K562 (cell line): ENCODE measurements around the gene ZNF571. TPM values are rescaled to one million over a fixed set of nuclear protein-coding genes. Genes with fewer than 3 reads are reported as not detected.
A peak's percentile ranks its signal among the peaks of the same experiment; 100 is the strongest.

ENCODE experiments used
- BHLHE40 ChIP-seq: IDR thresholded peaks from 2 replicates; pipeline ENCODE4 v1.6.1; 2011; ENCODE audit warnings: low read length, improper control_type of control experiment
- DIDO1 ChIP-seq: fragments of 450-650 bp; IDR thresholded peaks from 2 replicates; pipeline ENCODE4 v1.6.1; 2016; ENCODE audit warnings: low read depth, missing biosample characterization, missing genetic modification characterization
- GATA2 ChIP-seq: sonication (generic); formaldehyde crosslinking; IDR thresholded peaks from 2 replicates; pipeline ENCODE4 v1.4.0; 2020; ENCODE audit warnings: mild to moderate bottlenecking, missing genetic modification reagents
- MECOM ChIP-seq: fragments of 250-450 bp; sonication (Bioruptor Pico); IDR thresholded peaks from 2 replicates; pipeline ENCODE4 v1.8.0; 2022; ENCODE audit warnings: inconsistent platforms
- NR1H2 ChIP-seq: sonication (generic); formaldehyde crosslinking; IDR thresholded peaks from 2 replicates; pipeline ENCODE4 v1.4.0; 2020; ENCODE audit warnings: mild to moderate bottlenecking, missing genetic modification reagents
- PTTG1 ChIP-seq: fragments of 450-650 bp; IDR thresholded peaks from 2 replicates; pipeline ENCODE4 v1.6.1; 2016; ENCODE audit warnings: low read depth, mild to moderate bottlenecking, missing genetic modification characterization, missing compliant biosample characterization
- RAD21 ChIP-seq, 2 experiments: fragments of 250-450 bp in 1 of 2; fragments of 450-650 bp in 1 of 2; sonication (Bioruptor Pico) in 1 of 2; formaldehyde crosslinking in 1 of 2; IDR thresholded peaks in 1 of 2; conservative IDR thresholded peaks in 1 of 2; 2 replicates each; pipeline versions ENCODE4 v1.4.0 to v1.8.0; 2020 to 2022; ENCODE audit warnings: mild to moderate bottlenecking in 2 of 2, moderate library complexity in 1 of 2
- SMAD4 ChIP-seq: fragments of 250-450 bp; sonication (Bioruptor Pico); conservative IDR thresholded peaks from 2 replicates; pipeline ENCODE4 v1.8.0; 2021; ENCODE audit warnings: inconsistent platforms, mild to moderate bottlenecking, moderate library complexity
- SNIP1 ChIP-seq: fragments of 450-650 bp; IDR thresholded peaks from 2 replicates; pipeline ENCODE4 v1.7.1; 2017; ENCODE audit warnings: low read depth, mild to moderate bottlenecking
- TOE1 ChIP-seq, 2 experiments: fragments of 450-650 bp in 1 of 2; sonication (generic) in 1 of 2; formaldehyde crosslinking in 1 of 2; IDR thresholded peaks; 2 replicates each; pipeline versions ENCODE4 v1.7.1 to v1.8.0; 2016 to 2022; ENCODE audit warnings: borderline replicate concordance in 2 of 2, mild to moderate bottlenecking in 2 of 2, antibody characterized with exemption in 1 of 2, inconsistent platforms in 1 of 2, low read depth in 1 of 2, missing genetic modification reagents in 1 of 2, moderate library complexity in 1 of 2
- ZFP30 ChIP-seq: fragments of 250-450 bp; sonication (Bioruptor Pico); IDR thresholded peaks from 2 replicates; pipeline ENCODE4 v1.8.0; 2022; ENCODE audit warnings: moderate library complexity, mild to moderate bottlenecking, inconsistent platforms, borderline replicate concordance
- ZNF316 ChIP-seq: fragments of 450-650 bp; IDR thresholded peaks from 2 replicates; pipeline ENCODE4 v1.6.1; 2016
- ZNF77 ChIP-seq: fragments of 250-450 bp; sonication (Bioruptor Pico); IDR thresholded peaks from 2 replicates; pipeline ENCODE4 v1.5.0; 2020
- polyA plus RNA-seq, 8 experiments: library from polyadenylated mRNA; depleted of rRNA in 4 of 8; stranded (reverse) in 5 of 8; unstranded in 3 of 8; fragments of >200 nt; fragmentation: Nextera tagmentation in 2 of 8; fragmentation: Illumina TruSeq in 1 of 8; extraction: Ambion mirVana in 2 of 8; extraction: Trizol in 1 of 8; gene quantifications; 2 replicates each; pipeline versions ENCODE4 v1.2.1 to v1.2.3, GENCODE V29; 2011 to 2014; ENCODE audit warnings: inconsistent platforms in 1 of 8, missing spikeins in 1 of 8
- total RNA-seq, 7 experiments: library from RNA; depleted of rRNA in 6 of 7; stranded (reverse); fragments of >200 nt in 6 of 7; fragmentation: Illumina TruSeq in 2 of 7; extraction: Trizol in 2 of 7; gene quantifications; 2 replicates each; pipeline versions ENCODE4 v1.2.1 to v1.2.3, GENCODE V29; 2011 to 2021; ENCODE audit warnings: low replicate concordance in 1 of 7
- TF ChIP-seq, protein P1 (sequence below): fragments of 450-650 bp; IDR thresholded peaks from 2 replicates; pipeline ENCODE4 v1.6.1; 2017; ENCODE audit warnings: antibody characterized with exemption, mild to moderate bottlenecking
- TF ChIP-seq, protein P2 (sequence below): fragments of 450-650 bp; IDR thresholded peaks from 2 replicates; pipeline ENCODE4 v1.6.1; 2016; ENCODE audit warnings: borderline replicate concordance
- TF ChIP-seq, protein P3 (sequence below): fragments of 450-650 bp; conservative IDR thresholded peaks from 2 replicates; pipeline ENCODE4 v1.6.1; 2016; ENCODE audit warnings: missing genetic modification characterization, low read depth, mild to moderate bottlenecking, missing compliant biosample characterization, moderate library complexity
- TF ChIP-seq, protein P4 (sequence below): fragments of 250-450 bp; sonication (Bioruptor Pico); IDR thresholded peaks from 2 replicates; pipeline ENCODE4 v1.8.0; 2022; ENCODE audit warnings: moderate library complexity, mild to moderate bottlenecking, inconsistent platforms
- TF ChIP-seq, protein P5 (sequence below): sonication (generic); formaldehyde crosslinking; IDR thresholded peaks from 2 replicates; pipeline ENCODE4 v1.5.0; 2020; ENCODE audit warnings: missing genetic modification reagents

ZNF571 gene
- total and polyA plus RNA-seq, 9 of the 15 experiments (the other 6 are each of a cell fraction or from before 2014, with no cell fraction given), result 0.82 to 3.9 (median 2.0) TPM

DNA sequence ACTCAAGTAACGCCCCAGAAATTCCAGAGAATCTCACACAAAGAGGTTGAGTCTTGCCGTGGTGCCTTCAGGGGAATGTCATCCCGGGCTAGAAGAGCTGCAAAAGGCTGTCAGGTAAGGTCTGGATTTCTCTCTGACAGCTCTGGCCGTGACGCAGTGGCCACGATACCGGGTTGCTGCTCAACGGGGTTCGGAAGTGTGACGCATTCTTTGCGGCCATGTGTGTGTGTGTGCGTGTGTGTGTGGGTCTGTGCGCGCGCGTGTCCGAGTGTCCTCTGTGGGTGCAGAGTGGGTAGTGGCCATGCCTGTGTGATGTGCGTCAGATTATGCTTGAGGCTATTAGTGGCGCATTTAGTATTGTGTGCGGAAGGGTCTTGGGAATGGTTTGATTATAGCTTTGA lies 390 bp upstream of the ZNF571 start (continued):
- TF ChIP-seq, protein P1, sequence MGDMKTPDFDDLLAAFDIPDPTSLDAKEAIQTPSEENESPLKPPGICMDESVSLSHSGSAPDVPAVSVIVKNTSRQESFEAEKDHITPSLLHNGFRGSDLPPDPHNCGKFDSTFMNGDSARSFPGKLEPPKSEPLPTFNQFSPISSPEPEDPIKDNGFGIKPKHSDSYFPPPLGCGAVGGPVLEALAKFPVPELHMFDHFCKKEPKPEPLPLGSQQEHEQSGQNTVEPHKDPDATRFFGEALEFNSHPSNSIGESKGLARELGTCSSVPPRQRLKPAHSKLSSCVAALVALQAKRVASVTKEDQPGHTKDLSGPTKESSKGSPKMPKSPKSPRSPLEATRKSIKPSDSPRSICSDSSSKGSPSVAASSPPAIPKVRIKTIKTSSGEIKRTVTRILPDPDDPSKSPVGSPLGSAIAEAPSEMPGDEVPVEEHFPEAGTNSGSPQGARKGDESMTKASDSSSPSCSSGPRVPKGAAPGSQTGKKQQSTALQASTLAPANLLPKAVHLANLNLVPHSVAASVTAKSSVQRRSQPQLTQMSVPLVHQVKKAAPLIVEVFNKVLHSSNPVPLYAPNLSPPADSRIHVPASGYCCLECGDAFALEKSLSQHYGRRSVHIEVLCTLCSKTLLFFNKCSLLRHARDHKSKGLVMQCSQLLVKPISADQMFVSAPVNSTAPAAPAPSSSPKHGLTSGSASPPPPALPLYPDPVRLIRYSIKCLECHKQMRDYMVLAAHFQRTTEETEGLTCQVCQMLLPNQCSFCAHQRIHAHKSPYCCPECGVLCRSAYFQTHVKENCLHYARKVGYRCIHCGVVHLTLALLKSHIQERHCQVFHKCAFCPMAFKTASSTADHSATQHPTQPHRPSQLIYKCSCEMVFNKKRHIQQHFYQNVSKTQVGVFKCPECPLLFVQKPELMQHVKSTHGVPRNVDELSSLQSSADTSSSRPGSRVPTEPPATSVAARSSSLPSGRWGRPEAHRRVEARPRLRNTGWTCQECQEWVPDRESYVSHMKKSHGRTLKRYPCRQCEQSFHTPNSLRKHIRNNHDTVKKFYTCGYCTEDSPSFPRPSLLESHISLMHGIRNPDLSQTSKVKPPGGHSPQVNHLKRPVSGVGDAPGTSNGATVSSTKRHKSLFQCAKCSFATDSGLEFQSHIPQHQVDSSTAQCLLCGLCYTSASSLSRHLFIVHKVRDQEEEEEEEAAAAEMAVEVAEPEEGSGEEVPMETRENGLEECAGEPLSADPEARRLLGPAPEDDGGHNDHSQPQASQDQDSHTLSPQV, result no peak
- TF ChIP-seq PTTG1 (tag) (no peak), NR1H2 (CRISPR knock-in tag) (no peak), MECOM (CRISPR knock-in tag) (no peak), TOE1 (IDR thresholded peaks at IDR 0.05; ENCODE audit: borderline replicate concordance) (no peak), TOE1 (CRISPR knock-in tag; IDR thresholded peaks at IDR 0.05; ENCODE audit: borderline replicate concordance, low read depth) (no peak), SMAD4 (CRISPR knock-in tag) (no peak), GATA2 (CRISPR knock-in tag) (no peak), RAD21 (CRISPR knock-in tag; conservative IDR thresholded peaks at IDR 0.05 in 1 of 2, IDR thresholded peaks at IDR 0.05 in 1 of 2) (no peak), SNIP1 (no peak), DIDO1 (tag) (no peak), ZFP30 (CRISPR knock-in tag) (no peak), BHLHE40 (no peak), ZNF77 (CRISPR knock-in tag) (no peak), ZNF316 (no peak)
- TF ChIP-seq, protein P2, sequence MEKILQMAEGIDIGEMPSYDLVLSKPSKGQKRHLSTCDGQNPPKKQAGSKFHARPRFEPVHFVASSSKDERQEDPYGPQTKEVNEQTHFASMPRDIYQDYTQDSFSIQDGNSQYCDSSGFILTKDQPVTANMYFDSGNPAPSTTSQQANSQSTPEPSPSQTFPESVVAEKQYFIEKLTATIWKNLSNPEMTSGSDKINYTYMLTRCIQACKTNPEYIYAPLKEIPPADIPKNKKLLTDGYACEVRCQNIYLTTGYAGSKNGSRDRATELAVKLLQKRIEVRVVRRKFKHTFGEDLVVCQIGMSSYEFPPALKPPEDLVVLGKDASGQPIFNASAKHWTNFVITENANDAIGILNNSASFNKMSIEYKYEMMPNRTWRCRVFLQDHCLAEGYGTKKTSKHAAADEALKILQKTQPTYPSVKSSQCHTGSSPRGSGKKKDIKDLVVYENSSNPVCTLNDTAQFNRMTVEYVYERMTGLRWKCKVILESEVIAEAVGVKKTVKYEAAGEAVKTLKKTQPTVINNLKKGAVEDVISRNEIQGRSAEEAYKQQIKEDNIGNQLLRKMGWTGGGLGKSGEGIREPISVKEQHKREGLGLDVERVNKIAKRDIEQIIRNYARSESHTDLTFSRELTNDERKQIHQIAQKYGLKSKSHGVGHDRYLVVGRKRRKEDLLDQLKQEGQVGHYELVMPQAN, result 0 out of 2 replicates have a peak, but pooled peaks have one; percentile 46
- TF ChIP-seq, protein P3, sequence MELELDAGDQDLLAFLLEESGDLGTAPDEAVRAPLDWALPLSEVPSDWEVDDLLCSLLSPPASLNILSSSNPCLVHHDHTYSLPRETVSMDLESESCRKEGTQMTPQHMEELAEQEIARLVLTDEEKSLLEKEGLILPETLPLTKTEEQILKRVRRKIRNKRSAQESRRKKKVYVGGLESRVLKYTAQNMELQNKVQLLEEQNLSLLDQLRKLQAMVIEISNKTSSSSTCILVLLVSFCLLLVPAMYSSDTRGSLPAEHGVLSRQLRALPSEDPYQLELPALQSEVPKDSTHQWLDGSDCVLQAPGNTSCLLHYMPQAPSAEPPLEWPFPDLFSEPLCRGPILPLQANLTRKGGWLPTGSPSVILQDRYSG (tag), result no peak
- TF ChIP-seq, protein P4, sequence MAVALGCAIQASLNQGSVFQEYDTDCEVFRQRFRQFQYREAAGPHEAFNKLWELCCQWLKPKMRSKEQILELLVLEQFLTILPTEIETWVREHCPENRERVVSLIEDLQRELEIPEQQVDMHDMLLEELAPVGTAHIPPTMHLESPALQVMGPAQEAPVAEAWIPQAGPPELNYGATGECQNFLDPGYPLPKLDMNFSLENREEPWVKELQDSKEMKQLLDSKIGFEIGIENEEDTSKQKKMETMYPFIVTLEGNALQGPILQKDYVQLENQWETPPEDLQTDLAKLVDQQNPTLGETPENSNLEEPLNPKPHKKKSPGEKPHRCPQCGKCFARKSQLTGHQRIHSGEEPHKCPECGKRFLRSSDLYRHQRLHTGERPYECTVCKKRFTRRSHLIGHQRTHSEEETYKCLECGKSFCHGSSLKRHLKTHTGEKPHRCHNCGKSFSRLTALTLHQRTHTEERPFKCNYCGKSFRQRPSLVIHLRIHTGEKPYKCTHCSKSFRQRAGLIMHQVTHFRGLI (CRISPR knock-in tag), result no peak
- TF ChIP-seq, protein P5, sequence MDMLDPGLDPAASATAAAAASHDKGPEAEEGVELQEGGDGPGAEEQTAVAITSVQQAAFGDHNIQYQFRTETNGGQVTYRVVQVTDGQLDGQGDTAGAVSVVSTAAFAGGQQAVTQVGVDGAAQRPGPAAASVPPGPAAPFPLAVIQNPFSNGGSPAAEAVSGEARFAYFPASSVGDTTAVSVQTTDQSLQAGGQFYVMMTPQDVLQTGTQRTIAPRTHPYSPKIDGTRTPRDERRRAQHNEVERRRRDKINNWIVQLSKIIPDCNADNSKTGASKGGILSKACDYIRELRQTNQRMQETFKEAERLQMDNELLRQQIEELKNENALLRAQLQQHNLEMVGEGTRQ (CRISPR knock-in tag), result no peak
